ENCODE measurements around the gene UHRF1.
"Not testable (repeated sequence)": the region's sequence is repeated elsewhere in the genome, so short reads cannot be mapped to it uniquely, and the experiment has no call there.

Gene UHRF1

GRCh38 chr19:4900879-4901278 is 8.4 kb upstream of the UHRF1 start:
- H3K79me1 ChIP-seq (replicated peaks; ENCODE audit: low read length, poor library complexity, severe bottlenecking); H2BK15ac ChIP-seq (ENCODE audit: low read depth, poor library complexity, severe bottlenecking); H4K91ac ChIP-seq (ENCODE audit: low read length); H3K18ac ChIP-seq (ENCODE audit: low read depth in 1 of 2, low read length in 2 of 2); H3K4me1 ChIP-seq (ENCODE audit: control insufficient read depth, insufficient read depth, low read depth, low read length); H3K27ac ChIP-seq (ENCODE audit: low read length, poor library complexity, severe bottlenecking); H3K9ac ChIP-seq (ENCODE audit: low read length); H3K14ac ChIP-seq (ENCODE audit: low read length in 2 of 2); H3K4me3 ChIP-seq (ENCODE audit: insufficient read depth in 1 of 2, low read depth in 1 of 2, low read length in 2 of 2); H3K4me2 ChIP-seq (ENCODE audit: low read length, poor library complexity, severe bottlenecking); H2AK5ac ChIP-seq (ENCODE audit: low read length, severe bottlenecking); DNase-seq; H3K23ac ChIP-seq (ENCODE audit: low read length in 2 of 2); H3K27me3 ChIP-seq (ENCODE audit: control insufficient read depth in 1 of 2, insufficient read depth in 1 of 2, low read length in 2 of 2); H4K8ac ChIP-seq (ENCODE audit: low read length); H3K9me3 ChIP-seq (ENCODE audit: control insufficient read depth, low read length); H3K4ac ChIP-seq (ENCODE audit: low read depth in 1 of 2, low read length in 2 of 2); H3K36me3 ChIP-seq (ENCODE audit: control insufficient read depth in 1 of 2, insufficient read depth in 2 of 2, low read depth in 1 of 2, low read length in 2 of 2); H2BK12ac ChIP-seq (ENCODE audit: low read length in 2 of 2); H2AFZ ChIP-seq (ENCODE audit: low read depth, low read length); H2BK120ac ChIP-seq (ENCODE audit: low read depth, low read length); H2BK5ac ChIP-seq (ENCODE audit: low read depth, low read length, poor library complexity, severe bottlenecking): not testable (repeated sequence)
- 91% methylated on average over 13 of the region's 13 CpGs for WGBS

- Histone ChIP-seq H4K91ac (ENCODE audit: low read length) (no peak within 1 kb of the TSS), H3K9me3 (ENCODE audit: control insufficient read depth, low read length) (no peaks in the 10 kb centered on the region), H3K27ac (ENCODE audit: low read length, poor library complexity, severe bottlenecking) (no peak within 1 kb of the TSS), H2AFZ (ENCODE audit: low read depth, low read length) (no peak within 1 kb of the TSS), H2AK5ac (ENCODE audit: low read length, severe bottlenecking) (no peak within 1 kb of the TSS), H3K27me3 (ENCODE audit: control insufficient read depth in 1 of 2, insufficient read depth in 1 of 2, low read length in 2 of 2) (no peaks in the 10 kb centered on the region), H3K18ac (ENCODE audit: low read depth in 1 of 2, low read length in 2 of 2) (no peak within 1 kb of the TSS), H2BK15ac (ENCODE audit: low read depth, poor library complexity, severe bottlenecking) (no peak within 1 kb of the TSS), H3K4ac (ENCODE audit: low read depth in 1 of 2, low read length in 2 of 2) (no peak within 1 kb of the TSS), H2BK5ac (ENCODE audit: low read depth, low read length, poor library complexity, severe bottlenecking) (no peak within 1 kb of the TSS), H3K14ac (ENCODE audit: low read length in 2 of 2) (no peak within 1 kb of the TSS), H2BK12ac (ENCODE audit: low read length in 2 of 2) (no peak within 1 kb of the TSS), H3K9ac (ENCODE audit: low read length) (no peak within 1 kb of the TSS), H3K79me1 (replicated peaks; ENCODE audit: low read length, poor library complexity, severe bottlenecking) (no peaks in the 10 kb centered on the region), H3K4me3 (ENCODE audit: insufficient read depth in 1 of 2, low read depth in 1 of 2, low read length in 2 of 2) (no peak within 1 kb of the TSS), H2BK120ac (ENCODE audit: low read depth, low read length) (no peak within 1 kb of the TSS), H3K4me2 (ENCODE audit: low read length, poor library complexity, severe bottlenecking) (no peak within 1 kb of the TSS), H4K8ac (ENCODE audit: low read length) (no peak within 1 kb of the TSS), H3K23ac (ENCODE audit: low read length in 2 of 2) (no peak within 1 kb of the TSS), H3K36me3 (ENCODE audit: control insufficient read depth in 1 of 2, insufficient read depth in 2 of 2, low read depth in 1 of 2, low read length in 2 of 2) (no peaks in the 10 kb centered on the region), H3K4me1 (ENCODE audit: control insufficient read depth, insufficient read depth, low read depth, low read length) (peaks cover 5% of the 10 kb centered on the region)
- no peak for DNase-seq
- WGBS, result 97% methylated on average over 5 of the region's 7 CpGs
Measured at GRCh38 chr19:4902796-4903195, 6.5 kb upstream of the UHRF1 start, which contains the start of gene ARRDC5. TSS of gene ARRDC5 (minus strand) at chr19:4902896. CDS start at chr19:4902825, 71 bp downstream.

GRCh38 chr19:4904481-4904880 is 4.8 kb upstream of the UHRF1 start:
- no peak overlapping the region for H4K8ac ChIP-seq (ENCODE audit: low read length)
- no peak for DNase-seq
- H3K14ac ChIP-seq (ENCODE audit: low read length in 2 of 2), result no peak overlapping the region
- no peaks in the 10 kb centered on the region for H3K9me3 ChIP-seq (ENCODE audit: control insufficient read depth, low read length)
- H3K18ac ChIP-seq (ENCODE audit: low read depth in 1 of 2, low read length in 2 of 2), result no peak overlapping the region
- no peak overlapping the region for H2BK120ac ChIP-seq (ENCODE audit: low read depth, low read length)
- H3K4me1 ChIP-seq (ENCODE audit: control insufficient read depth, insufficient read depth, low read depth, low read length), result peaks cover 14% of the 10 kb centered on the region
- H3K27ac ChIP-seq (ENCODE audit: low read length, poor library complexity, severe bottlenecking), result no peak overlapping the region
- H2BK5ac ChIP-seq (ENCODE audit: low read depth, low read length, poor library complexity, severe bottlenecking), result no peak overlapping the region
- WGBS, result 94% methylated on average over 3 of the region's 3 CpGs
- H3K4ac ChIP-seq (ENCODE audit: low read depth in 1 of 2, low read length in 2 of 2), result no peak overlapping the region
- no peak overlapping the region for H2BK12ac ChIP-seq (ENCODE audit: low read length in 2 of 2)
- H4K91ac ChIP-seq (ENCODE audit: low read length), result no peak overlapping the region
- no peak overlapping the region for H2AFZ ChIP-seq (ENCODE audit: low read depth, low read length)
- no peak overlapping the region for H2BK15ac ChIP-seq (ENCODE audit: low read depth, poor library complexity, severe bottlenecking)
- H3K79me1 ChIP-seq (replicated peaks; ENCODE audit: low read length, poor library complexity, severe bottlenecking), result no peaks in the 10 kb centered on the region
- H2AK5ac ChIP-seq (ENCODE audit: low read length, severe bottlenecking), result no peak overlapping the region
- H3K4me3 ChIP-seq (ENCODE audit: insufficient read depth in 1 of 2, low read depth in 1 of 2, low read length in 2 of 2), result no peak overlapping the region
- H3K27me3 ChIP-seq (ENCODE audit: control insufficient read depth in 1 of 2, insufficient read depth in 1 of 2, low read length in 2 of 2), result peaks cover 0 to 3% of the 10 kb centered on the region in 2 experiments
- no peak overlapping the region for H3K23ac ChIP-seq (ENCODE audit: low read length in 2 of 2)
- no peak overlapping the region for H3K4me2 ChIP-seq (ENCODE audit: low read length, poor library complexity, severe bottlenecking)
- no peaks in the 10 kb centered on the region for H3K36me3 ChIP-seq (ENCODE audit: control insufficient read depth in 1 of 2, insufficient read depth in 2 of 2, low read depth in 1 of 2, low read length in 2 of 2)
- H3K9ac ChIP-seq (ENCODE audit: low read length), result no peak overlapping the region

- H3K4me2 ChIP-seq (ENCODE audit: low read length, poor library complexity, severe bottlenecking), result no peak overlapping the region
Measured at GRCh38 chr19:4906963-4907362, 2.3 kb upstream of the UHRF1 start.

More at GRCh38 chr19:4906963-4907362, 2.3 kb upstream of the UHRF1 start:
- no peaks in the 10 kb centered on the region for H3K36me3 ChIP-seq (ENCODE audit: control insufficient read depth in 1 of 2, insufficient read depth in 2 of 2, low read depth in 1 of 2, low read length in 2 of 2)
- no peak for DNase-seq
- no peak overlapping the region for H4K8ac ChIP-seq (ENCODE audit: low read length)
- no peak overlapping the region for H2BK15ac ChIP-seq (ENCODE audit: low read depth, poor library complexity, severe bottlenecking)
- no peak overlapping the region for H2BK5ac ChIP-seq (ENCODE audit: low read depth, low read length, poor library complexity, severe bottlenecking)
- no peaks in the 10 kb centered on the region for H3K9me3 ChIP-seq (ENCODE audit: control insufficient read depth, low read length)
- H3K4me3 ChIP-seq (ENCODE audit: insufficient read depth in 1 of 2, low read depth in 1 of 2, low read length in 2 of 2), result no peak overlapping the region
- H3K9ac ChIP-seq (ENCODE audit: low read length), result no peak overlapping the region
- H3K14ac ChIP-seq (ENCODE audit: low read length in 2 of 2), result no peak overlapping the region
- H4K91ac ChIP-seq (ENCODE audit: low read length), result no peak overlapping the region
- H2AFZ ChIP-seq (ENCODE audit: low read depth, low read length), result no peak overlapping the region
- no peak overlapping the region for H2AK5ac ChIP-seq (ENCODE audit: low read length, severe bottlenecking)
- H3K27me3 ChIP-seq (ENCODE audit: control insufficient read depth in 1 of 2, insufficient read depth in 1 of 2, low read length in 2 of 2), result peaks cover 0 to 3% of the 10 kb centered on the region in 2 experiments
- 91% methylated on average over 8 of the region's 8 CpGs for WGBS
- H3K4ac ChIP-seq (ENCODE audit: low read depth in 1 of 2, low read length in 2 of 2), result no peak overlapping the region
- no peak overlapping the region for H3K18ac ChIP-seq (ENCODE audit: low read depth in 1 of 2, low read length in 2 of 2)
- H2BK120ac ChIP-seq (ENCODE audit: low read depth, low read length), result no peak overlapping the region
- H3K4me1 ChIP-seq (ENCODE audit: control insufficient read depth, insufficient read depth, low read depth, low read length), result peaks cover 26% of the 10 kb centered on the region
- H3K79me1 ChIP-seq (replicated peaks; ENCODE audit: low read length, poor library complexity, severe bottlenecking), result no peaks in the 10 kb centered on the region
- no peak overlapping the region for H3K27ac ChIP-seq (ENCODE audit: low read length, poor library complexity, severe bottlenecking)
- H2BK12ac ChIP-seq (ENCODE audit: low read length in 2 of 2), result no peak overlapping the region
- H3K23ac ChIP-seq (ENCODE audit: low read length in 2 of 2), result no peak overlapping the region
